HG03432 (cell line): ENCODE data around the gene PRAC2.

Experiments
- ATAC-seq: cut with Tn5 transposase; IDR thresholded peaks from one replicate; pipeline ENCODE4 v1.9.1; 2021; ENCODE audit warnings: mild to moderate bottlenecking, moderate library complexity; ENCODE audit not compliant: unreplicated experiment

PRAC2 gene

DNA sequence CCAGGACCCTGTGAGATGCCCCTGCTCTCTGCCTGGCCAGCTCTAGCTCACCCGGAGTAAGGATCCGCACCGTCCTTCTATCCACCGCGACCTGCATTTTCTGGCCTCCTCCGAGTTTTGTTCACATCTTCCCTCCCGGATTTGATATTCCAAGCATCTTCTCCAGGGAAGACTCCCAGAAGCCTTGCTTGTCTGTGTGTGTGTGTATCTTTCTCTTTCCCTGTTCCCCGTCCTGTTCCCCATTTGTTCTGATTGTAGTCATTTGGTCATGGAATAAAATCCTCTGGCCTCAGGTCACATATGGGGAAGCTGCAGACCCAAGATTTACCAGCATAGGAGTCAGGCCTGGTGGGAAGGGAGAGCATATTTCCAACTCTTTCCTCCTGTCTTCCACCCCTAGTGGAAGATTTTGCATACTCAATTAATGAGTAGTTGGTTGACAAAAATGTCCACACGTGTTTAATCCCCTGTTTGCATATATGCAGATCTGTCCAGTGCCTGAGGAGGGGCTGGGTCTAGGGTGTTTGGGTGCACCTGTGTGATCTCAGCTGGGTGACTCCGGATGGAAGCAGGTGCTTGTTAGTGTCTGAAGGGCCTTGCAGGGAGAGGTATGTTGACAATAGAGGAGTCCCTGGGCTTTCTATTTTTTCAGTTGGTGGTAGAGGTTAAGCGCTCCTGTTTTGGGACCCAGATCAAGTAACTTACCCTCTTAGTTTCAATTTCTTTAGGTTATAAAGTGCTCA is 2.5 kb upstream of the PRAC2 start:
- ATAC-seq, result no peak

DNA sequence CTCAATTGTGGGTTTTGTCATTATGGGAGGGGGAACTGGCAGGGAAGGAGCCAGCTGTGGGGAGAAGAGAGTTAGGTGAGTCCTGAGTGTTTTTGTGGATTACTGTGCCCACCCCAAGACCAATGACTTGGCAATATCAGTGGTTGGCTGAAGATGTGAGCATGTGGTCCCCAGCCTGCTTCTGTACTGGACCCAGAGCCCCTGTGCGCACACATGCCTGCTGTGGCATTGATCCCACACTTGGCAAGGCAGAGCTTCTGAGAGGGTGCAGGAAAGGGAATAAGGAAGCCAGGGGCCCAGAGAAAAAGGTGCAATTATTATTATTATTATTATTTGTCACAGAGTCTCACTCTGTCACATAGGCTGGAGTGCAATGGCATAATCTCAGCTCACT is 2.0 kb upstream of the PRAC2 start:
- no peak for ATAC-seq

DNA sequence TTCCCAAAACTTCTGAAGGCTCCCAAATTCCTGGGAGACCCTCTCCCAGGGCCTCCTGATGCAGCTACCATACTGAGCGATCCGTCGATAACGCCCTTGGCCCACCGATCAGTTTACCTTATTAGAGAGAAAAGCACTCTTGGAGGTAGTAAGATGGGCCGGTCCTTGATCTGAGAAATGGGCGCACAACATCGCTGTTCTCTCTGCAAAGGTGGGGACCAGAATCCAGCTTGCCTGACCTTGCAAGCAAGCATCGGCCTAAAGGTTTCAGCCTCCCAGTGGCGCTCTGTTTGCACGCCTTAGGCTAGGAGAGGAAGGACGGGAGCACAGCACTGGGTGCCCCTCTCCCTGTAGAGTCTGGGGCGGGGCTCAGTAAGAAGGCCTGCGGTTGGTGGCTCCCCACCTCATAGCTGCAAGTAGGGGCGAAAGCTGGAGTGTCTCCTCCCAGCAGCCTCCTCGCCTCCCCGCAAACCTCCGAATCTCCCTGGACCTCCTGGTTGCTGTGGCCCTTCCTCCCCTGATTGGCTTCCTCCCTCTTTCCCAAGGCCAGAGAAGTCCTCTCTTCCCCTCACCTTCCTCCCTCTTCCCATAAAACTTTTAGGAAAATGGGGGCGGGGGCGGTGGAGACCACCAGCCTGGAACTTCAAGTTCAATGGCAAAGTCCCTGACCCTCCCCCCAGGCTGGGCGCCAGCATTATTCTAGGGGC is 631 bp upstream of the PRAC2 start, which contains the start of gene PRAC1:
Gene PRAC1 (minus strand): TSS at position 318 of the 707 bp plus-strand sequence. CDS start 126 bp downstream, at position 192.
- ATAC-seq, result no peak

DNA sequence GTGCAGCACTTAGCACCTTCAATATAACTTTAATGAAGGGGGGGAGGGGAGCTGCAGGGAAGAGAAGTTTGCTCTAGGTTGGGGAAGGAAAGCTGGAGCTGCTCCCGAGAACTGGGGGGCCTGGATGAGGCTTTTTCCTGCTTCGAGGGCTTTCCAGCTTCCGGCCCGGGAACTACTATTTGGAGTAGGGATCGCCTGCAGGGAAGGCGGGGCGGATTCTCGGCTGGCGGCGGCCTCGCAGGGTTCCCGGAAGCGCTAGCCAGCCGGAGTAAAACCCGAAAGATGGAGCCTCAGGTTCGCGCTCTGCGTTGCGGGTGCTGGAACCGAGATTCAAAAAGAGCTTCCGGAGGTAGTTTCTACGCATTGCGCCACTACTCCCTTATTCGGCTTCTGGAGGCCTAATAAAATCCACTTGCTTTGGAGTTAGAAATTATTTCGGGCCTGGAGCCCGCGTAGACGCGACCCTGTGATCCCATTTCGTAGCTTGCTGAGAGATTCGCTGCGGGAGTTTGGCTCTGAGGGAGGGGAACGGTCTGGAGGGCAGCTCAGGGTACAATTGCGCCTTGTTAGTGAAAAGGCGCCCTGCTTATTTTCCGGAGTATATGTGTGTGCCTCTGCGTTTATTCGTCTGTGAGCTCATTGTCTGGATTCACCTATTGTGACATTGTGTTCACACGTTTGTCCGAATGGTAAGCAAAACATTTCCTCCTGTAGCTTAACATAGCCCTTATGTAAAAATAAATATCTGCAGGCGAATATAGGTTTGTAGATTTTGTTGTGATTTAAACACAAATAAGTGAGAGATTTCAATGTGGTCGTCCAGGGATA is 652 bp downstream of the PRAC2 start:
- no peak for ATAC-seq

DNA sequence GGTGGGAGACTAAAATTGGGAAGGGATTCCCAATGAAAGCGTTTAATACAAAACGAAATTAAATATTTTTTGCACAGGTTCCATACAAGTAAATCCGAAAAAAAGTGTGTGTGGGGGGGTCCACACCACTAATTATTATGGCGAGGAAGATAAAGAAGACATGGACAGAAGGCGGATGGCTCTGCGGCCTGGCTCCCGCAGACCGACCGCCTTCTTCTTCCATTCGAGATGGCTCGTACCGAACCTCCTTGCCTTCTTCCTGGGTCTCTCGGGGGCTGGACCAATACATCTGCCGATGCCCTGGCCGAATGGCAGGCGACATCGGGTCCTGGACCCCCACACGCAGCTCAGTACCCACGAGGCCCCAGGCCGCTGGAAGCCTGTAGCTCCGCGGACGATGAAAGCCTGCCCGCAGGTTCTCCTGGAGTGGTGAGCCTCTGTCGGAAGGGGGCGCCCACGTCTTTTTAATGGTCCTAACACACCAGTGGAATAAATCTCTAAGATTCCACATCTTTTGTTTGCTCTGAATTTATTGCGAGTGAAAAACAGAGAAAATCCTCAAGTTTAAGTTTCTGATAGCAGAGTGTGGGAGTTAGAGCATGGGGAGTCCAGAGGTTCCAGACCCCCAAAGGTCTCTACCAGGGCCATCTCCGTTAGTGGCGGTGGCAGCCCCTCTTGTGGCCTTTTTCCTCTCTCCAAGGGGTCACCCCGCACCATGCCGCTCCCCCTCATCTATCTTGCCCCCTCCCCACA is 1.4 kb downstream of the PRAC2 start:
- ATAC-seq, result no peak

DNA sequence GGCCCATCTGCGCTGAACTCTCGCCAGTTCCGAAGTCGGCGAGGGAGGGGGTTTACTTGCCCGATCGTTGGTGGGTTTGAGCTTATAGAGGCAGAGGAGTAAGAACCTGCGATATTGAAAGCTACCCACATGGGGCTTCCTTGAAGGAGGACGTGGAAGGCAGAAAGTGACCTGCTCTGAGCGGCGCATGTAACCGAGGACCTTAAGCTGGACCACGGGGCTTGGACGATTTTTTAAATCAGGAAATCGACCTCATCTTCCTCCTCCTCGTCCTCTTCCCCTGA is 2.0 kb downstream of the PRAC2 start:
- no peak for ATAC-seq

DNA sequence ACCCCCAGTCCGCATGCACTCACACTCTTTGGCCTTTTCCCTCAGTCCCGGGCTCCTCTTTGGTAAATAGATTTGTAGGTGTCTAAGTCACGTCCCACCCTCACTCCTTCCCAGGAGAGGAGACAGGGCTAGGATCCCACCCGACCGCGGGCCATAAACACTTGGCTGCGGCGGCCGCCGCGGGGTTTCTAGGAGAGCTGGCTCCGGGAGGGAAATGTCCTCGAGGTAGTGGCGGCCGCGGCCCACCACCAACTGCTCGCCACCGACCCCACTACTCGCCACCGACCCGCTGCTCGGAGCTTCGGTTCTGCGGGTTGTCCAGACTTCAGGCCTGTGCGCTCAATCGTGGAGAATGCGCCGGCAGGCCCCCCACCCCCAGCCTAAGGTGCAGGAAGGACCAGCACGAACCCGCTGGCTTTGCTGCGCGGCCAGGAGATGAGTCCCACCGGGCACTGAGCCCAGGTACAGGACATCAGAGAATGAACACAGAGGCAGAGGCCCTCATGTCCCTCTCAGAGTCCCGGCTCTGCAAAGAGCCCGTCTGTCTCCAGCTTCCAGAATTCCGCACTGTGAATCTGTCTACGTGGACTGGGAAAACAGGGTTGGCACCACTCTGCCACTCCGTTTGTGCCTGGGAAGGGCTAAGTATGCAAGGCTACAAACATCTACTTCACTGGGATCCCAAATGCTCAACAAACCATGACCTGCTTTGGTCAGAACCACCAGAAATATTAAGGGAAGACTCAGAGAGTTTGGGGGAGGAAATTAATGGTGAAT is 2.5 kb downstream of the PRAC2 start:
- no peak for ATAC-seq

DNA sequence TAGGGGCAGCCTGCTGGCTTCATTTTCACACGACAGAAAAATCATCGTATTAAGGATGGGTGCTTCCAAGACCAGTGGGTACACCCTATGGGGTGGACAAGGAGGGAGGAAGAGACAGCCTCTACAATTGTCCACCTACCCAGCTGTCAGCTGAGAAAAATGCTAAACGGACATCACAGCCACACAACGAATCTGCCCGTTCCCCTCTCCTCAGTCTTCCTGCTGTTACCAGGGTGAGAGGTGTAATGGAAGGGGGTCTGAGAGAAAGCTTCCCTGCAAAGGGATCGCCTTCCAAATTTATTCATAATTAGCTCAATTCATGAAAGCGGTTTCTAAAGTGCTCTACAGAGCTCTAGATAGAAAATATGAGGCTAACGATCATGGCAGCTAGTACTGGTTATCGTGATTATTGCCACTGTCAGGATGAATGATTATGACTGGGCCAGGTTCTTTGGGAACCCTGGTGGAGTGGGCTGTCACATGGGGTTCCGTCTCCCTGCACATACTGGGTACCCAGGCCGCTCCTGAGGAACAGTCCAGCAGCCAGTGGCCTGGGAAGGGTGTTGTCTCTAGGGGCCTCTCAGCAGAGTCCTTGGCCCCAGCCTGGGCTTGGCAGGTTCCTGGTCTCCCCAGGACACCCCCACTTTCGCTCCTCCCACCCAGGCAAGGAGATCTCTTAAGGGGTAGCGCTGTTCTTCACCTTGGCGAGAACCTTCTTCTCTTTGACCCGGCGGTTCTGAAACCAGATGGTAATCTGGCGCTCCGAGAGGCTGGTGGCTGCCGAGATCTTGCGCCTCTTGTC is 3.3 kb downstream of the PRAC2 start:
- no peak for ATAC-seq

DNA sequence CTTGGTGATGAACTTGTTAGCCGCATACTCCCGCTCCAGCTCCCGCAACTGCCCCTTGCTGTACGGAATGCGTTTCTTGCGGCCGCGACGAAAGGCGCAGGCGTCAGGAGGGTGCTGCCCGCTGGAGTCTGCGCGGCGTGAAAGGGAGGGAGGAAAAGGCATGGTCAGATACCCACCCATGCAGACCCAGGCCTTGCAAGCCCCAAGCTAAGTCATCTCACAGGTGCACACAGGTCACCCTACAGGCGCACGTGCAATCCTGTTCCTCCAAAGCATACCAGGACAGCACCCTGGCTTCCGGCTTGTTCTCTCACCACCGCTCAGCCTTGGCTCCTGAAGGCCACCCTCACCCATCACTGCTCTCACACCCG is 3.9 kb downstream of the PRAC2 start:
- ATAC-seq, result no peak

DNA sequence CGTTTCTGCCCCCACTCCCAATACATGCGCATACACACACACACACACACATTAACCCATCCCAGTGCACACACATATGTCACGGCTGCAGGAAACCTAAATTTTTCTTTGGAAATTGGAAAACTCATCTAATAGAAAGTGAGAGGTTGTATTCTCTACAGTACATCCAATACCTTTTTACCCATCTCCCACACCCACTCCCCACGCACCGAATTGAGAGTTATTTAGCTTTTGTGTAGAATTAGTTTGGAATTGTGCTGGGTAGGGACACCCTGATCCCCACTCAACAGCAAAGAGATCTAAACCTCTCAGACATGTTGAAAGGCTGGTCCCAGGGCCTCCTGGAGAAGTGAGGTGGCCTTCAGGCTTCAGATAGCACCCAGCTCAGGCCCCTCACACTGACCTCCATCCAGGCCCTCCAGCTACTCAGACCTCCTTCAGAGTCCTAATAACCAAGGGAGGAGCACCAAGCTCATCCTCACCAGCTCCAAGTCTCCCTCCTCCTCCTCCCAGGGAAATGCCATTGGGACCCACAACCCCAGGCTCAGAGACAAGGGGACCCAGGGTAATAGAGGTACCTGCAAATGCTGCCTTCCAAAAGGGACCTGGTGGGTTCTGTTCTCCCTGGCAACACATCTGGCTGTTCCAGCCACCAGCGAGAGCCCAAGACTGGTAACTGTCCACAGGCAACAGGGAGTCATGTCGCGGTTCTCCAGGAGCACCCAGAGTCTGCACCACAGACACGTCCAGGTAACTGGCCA is 4.6 kb downstream of the PRAC2 start:
- no peak for ATAC-seq

DNA sequence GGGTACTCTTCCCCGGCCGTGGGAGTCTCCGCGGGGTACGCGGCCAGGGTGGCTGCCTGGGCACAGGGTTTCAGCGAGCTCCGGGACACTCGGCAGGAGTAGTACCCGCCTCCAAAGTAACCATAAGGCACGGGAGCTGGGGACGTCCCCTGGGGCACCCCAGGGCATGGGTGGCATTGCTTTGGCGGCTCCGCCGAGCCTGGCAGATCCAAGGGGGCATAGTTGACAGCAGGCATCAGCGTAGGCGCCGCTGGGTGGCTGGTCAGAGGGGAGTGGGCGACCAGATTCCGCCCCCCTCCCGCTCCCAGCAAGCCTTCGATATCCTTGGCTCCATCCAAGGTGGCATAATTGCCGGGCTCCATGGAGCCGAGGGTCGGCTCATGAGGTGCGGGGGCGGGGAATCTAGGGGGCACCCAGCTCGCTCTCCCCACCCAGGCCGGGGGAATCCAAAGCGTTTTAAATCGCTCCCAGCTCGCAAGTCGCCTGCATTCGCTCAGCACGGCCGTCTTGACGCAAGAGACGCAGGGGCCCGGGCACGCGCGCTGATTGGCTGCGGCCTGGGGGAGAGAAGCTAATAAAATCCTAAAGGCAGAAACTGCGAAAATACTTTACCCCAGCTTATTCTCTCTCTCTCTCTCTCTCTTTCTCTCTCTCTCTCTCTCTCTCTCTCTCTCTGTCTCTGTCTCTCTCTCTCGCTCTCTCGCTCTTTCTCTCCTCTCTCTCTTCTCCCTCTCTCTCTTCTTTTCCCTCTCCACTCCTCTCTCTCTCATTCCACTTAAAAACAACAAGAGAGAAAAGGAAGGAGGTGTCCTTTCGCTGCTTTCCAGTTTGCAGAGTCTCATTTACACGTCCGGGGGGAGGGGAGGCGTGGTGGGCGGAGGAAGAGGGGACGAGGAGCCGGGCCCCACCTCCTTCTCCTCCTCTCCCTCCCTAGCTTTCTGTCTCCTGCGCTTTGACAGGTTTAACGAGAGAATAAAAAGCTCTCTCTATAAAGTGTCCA is 5.5 kb downstream of the PRAC2 start, which contains the start of gene HOXB13:
Gene HOXB13 (minus strand): TSS at position 519 of the 1,000 bp plus-strand sequence. CDS start 157 bp downstream, at position 362.
- no peak for ATAC-seq

DNA sequence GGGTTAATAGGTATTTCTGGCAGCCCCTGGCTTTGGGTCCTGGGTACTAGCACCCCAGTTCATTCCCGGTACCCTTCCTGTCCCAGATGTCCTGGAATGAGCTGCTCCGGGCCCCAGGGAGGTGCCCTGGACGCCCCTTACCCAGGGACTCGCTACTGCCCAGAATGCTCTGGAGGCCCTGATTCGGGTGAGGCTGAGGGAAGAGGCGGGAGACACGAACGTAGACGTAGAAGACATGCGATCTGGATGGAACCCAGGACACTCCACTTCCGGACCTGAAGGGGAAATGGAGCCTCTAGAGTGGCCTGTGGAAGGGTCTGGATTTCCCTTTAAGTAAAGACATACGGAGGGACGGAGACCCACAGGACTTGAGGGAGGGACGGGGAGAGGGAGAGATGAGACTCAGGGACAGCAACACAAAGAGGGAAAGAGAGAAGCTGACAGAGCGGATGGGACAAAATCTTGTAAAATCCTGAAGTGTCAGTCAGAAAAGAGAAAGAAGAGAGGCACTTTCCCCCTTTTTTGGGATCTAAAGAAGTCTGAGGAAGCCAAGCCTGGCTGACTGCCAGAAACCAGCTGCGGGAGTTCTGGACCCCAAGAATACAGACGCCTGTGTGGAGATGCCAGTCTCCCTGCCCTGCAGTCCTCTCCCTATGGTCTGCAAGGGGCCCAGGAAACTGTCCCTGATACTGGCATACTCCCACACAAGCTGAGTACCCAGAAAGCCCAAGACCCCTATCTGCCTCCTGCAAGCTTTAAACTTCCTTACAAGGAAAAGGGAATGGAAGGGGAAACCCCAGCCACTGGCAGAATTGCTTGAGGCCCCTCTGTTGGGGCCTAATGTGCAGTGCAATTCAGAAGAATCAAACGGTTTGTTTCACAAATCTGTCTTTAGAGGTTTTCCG is 6.6 kb downstream of the PRAC2 start:
- ATAC-seq, result no peak

DNA sequence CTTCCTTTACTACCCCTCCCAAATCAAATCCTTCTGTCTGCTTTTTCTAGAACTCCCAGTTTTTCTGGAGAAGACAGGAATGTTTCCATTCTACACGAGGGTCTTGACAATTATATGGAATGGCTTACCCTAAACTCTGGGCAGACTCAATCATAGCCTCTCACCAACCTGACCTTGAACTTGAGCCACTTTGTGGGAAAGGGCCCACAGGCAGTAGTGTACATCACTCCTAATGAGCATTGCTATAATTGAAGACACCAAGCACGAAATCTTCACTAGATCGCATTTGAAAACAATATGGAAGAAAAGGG is 7.2 kb downstream of the PRAC2 start:
- no peak for ATAC-seq

DNA sequence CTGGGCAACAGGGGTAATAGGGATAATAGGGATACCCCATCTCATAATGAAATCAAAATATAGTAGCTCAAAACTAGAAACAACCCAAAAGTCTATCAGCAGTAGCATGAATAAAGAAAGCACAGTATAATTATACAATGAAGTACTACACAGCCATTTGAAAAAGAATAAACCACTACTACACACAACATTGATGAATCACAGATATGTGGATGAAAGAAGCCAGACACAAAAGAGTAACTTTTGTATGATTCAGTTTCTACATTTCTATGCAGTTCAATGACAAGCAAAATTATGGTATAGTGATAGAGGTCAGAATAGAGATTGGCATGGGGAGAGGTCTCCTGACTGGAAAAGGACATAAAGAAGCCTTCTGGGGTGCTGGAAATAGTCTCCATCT is 8.4 kb downstream of the PRAC2 start:
- ATAC-seq, result no peak

DNA sequence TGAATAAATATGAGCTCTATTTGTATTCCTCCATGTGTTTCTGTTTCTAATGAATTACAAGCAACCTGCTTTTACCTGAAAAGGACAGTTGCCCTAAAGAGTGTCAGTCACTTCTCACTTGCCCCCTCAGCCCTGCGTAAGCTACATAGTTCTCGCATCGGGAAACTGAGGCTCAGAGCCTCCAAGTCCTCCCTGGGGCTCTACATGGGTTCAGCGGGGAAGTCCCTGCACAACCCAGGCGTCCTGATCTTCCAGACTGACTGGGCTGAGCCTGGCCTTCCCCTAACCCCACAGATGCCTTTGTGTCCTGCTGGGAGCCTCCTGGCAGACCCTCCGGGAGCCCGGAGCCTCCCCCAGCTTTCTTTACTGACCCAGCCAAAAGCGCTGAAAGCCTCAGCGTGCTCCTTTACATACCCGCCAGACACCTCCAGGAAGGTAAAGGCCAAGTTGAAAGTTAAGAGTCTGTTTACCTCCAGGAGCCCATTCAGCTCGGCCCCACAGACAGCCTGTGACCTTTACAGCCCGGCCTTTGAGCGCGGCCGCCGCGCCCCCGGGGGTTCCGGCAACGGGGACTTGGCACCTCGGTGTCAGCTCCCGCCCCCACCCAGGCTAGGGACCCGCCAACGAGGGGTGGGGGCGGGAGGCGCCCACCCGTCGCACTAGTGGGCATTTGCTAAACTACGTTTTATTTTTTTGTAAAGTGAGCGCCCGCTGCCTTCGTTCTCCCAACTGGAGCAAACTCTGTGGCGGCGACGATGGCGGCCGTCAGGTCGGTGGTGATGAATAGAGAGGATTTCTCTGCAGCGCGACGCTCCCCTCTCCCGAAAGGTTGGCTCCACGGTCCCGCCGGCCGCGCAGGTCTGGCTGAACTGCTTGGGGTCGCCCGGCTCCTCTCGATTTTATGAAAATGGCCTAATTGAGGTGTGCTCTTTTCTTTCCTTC is 10.0 kb downstream of the PRAC2 start:
- ATAC-seq, result no peak
